Liver (tissue), 9 donors: ENCODE measurements around the gene NFYC. TPM values are rescaled to one million over a fixed set of nuclear protein-coding genes. Genes with fewer than 3 reads are reported as not detected.

Source experiments
- DNase-seq: peaks from one replicate; pipeline ENCODE4 v3.0.0-alpha.2; 2017; ENCODE audit warnings: low spot score
- H3K27ac ChIP-seq, 2 donors: one replicate each; pipeline ENCODE4 v1.7.0; 2013; ENCODE audit warnings: inconsistent platforms in 2 of 2, low read length in 2 of 2, control low read depth in 1 of 2, low read depth in 1 of 2, mild to moderate bottlenecking in 1 of 2
- H3K27me3 ChIP-seq, 4 donors: one replicate each; pipeline versions ENCODE4 v1.6.1 to v1.7.0; 2013; ENCODE audit warnings: low read length in 3 of 4, inconsistent platforms in 1 of 4, mild to moderate bottlenecking in 1 of 4, moderate library complexity in 1 of 4; ENCODE audit not compliant: control insufficient read depth in 4 of 4, insufficient read depth in 4 of 4
- H3K36me3 ChIP-seq, 4 donors: one replicate each; pipeline versions ENCODE4 v1.6.1 to v1.7.0; 2013; ENCODE audit warnings: low read length in 3 of 4, mild to moderate bottlenecking in 3 of 4, low read depth in 1 of 4, moderate library complexity in 1 of 4; ENCODE audit not compliant: control insufficient read depth in 4 of 4, insufficient read depth in 3 of 4
- H3K4me1 ChIP-seq, 4 donors: one replicate each; pipeline versions ENCODE4 v1.6.1 to v1.7.0; 2013; ENCODE audit warnings: low read length in 3 of 4, mild to moderate bottlenecking in 3 of 4, moderate library complexity in 1 of 4; ENCODE audit not compliant: control insufficient read depth in 4 of 4, insufficient read depth in 4 of 4
- H3K4me3 ChIP-seq, 3 donors: one replicate each; pipeline versions ENCODE4 v1.6.1 to v1.7.0; 2013; ENCODE audit warnings: low read length in 3 of 3, control low read depth in 1 of 3, low read depth in 1 of 3, mild to moderate bottlenecking in 1 of 3
- H3K9ac ChIP-seq, 2 donors: one replicate each; pipeline ENCODE4 v1.7.0; 2013; ENCODE audit warnings: low read length in 2 of 2, mild to moderate bottlenecking in 2 of 2, moderate library complexity in 2 of 2, control low read depth in 1 of 2, low read depth in 1 of 2
- H3K9me3 ChIP-seq, 4 donors: one replicate each; pipeline versions ENCODE4 v1.6.1 to v1.7.0; 2013; ENCODE audit warnings: low read length in 3 of 4; ENCODE audit not compliant: control insufficient read depth in 4 of 4
- EGR1 ChIP-seq, 2 donors: IDR thresholded peaks; 2 replicates each; pipeline ENCODE4 v1.6.1; 2016 to 2018; ENCODE audit warnings: antibody characterized with exemption in 2 of 2, low read depth in 2 of 2
- FOXA1 ChIP-seq: IDR thresholded peaks from 2 replicates; pipeline ENCODE4 v1.6.1; 2016; ENCODE audit warnings: antibody characterized with exemption
- FOXA2 ChIP-seq: IDR thresholded peaks from 2 replicates; pipeline ENCODE4 v1.6.1; 2016; ENCODE audit warnings: antibody characterized with exemption
- HNF4A ChIP-seq, 2 donors: conservative IDR thresholded peaks; 2 replicates each; pipeline ENCODE4 v1.6.1; 2016; ENCODE audit warnings: antibody characterized with exemption in 2 of 2, mild to moderate bottlenecking in 2 of 2
- HNF4G ChIP-seq: IDR thresholded peaks from 2 replicates; pipeline ENCODE4 v1.6.1; 2016; ENCODE audit warnings: antibody characterized with exemption
- JUND ChIP-seq, 2 donors: IDR thresholded peaks; 2 replicates each; pipeline ENCODE4 v1.6.1; 2016; ENCODE audit warnings: antibody characterized with exemption in 2 of 2
- NR2F2 ChIP-seq: IDR thresholded peaks from 2 replicates; pipeline ENCODE4 v1.6.1; 2016; ENCODE audit warnings: antibody characterized with exemption
- RAD21 ChIP-seq, 2 donors: IDR thresholded peaks; 2 replicates each; pipeline ENCODE4 v1.6.1; 2016; ENCODE audit warnings: antibody characterized with exemption in 2 of 2, mild to moderate bottlenecking in 2 of 2
- RXRA ChIP-seq, 2 donors: IDR thresholded peaks; 2 replicates each; pipeline ENCODE4 v1.6.1; 2017 to 2018; ENCODE audit warnings: antibody characterized with exemption in 2 of 2, mild to moderate bottlenecking in 1 of 2
- SP1 ChIP-seq: IDR thresholded peaks from 2 replicates; pipeline ENCODE4 v1.6.1; 2018; ENCODE audit warnings: antibody characterized with exemption, mild to moderate bottlenecking
- TAF1 ChIP-seq: conservative IDR thresholded peaks from 2 replicates; pipeline ENCODE4 v1.6.1; 2016; ENCODE audit warnings: antibody characterized with exemption, mild to moderate bottlenecking
- YY1 ChIP-seq: IDR thresholded peaks from 2 replicates; pipeline ENCODE4 v1.6.1; 2016; ENCODE audit warnings: antibody characterized with exemption, mild to moderate bottlenecking
- ZBTB33 ChIP-seq: IDR thresholded peaks from 2 replicates; pipeline ENCODE4 v1.6.1; 2016; ENCODE audit warnings: antibody characterized with exemption
- WGBS: extraction: QIAGEN DNeasy Blood & Tissue Kit; methylation state at CpG from one replicate; pipeline ENCODE4 v1.1.7; 2013; 5-methylcytosine and 5-hydroxymethylcytosine counted together
- polyA plus RNA-seq, 2 donors: library from polyadenylated mRNA; stranded (reverse) in 1 of 2; unstranded in 1 of 2; fragments of 200-250 nt in 1 of 2; fragments of >200 nt in 1 of 2; fragmentation: Nextera tagmentation in 1 of 2; extraction: Ambion mirVana in 1 of 2; gene quantifications; one replicate each; pipeline versions ENCODE4 v1.2.1 to v1.2.3, GENCODE V29; 2013 to 2015
- total RNA-seq, 2 donors: library from RNA; depleted of rRNA; stranded (reverse); fragments of >200 nt; gene quantifications; one replicate each; pipeline ENCODE4 v1.2.3, GENCODE V29; 2014
- TF ChIP-seq, protein P1 (sequence below): fragments of 150-350 bp; IDR thresholded peaks from 2 replicates; pipeline ENCODE4 v1.5.1; 2017; ENCODE audit warnings: improper control_type of control experiment, low read depth, low read length; ENCODE audit not compliant: missing input control
- TF ChIP-seq, protein P2 (sequence below): IDR thresholded peaks from 2 replicates; pipeline ENCODE4 v1.6.1; 2016; ENCODE audit warnings: antibody characterized with exemption, mild to moderate bottlenecking
- TF ChIP-seq, protein P3 (sequence below): IDR thresholded peaks from 2 replicates; pipeline ENCODE4 v1.6.1; 2016; ENCODE audit warnings: antibody characterized with exemption
- donor health status: healthy.
- donor health status: healthy.
- donor health status: healthy.
- donor health status: healthy.
- donor health status: healthy.

Gene NFYC
- total and polyA plus RNA-seq, 4 donors = 18.3 to 28.1 (median 26.8) TPM

GRCh38 chr1:40789661-40790430, 98.3 kb downstream of the NFYC start:
- Histone ChIP-seq H3K9ac (no peak overlapping the region), H3K27ac (no peak overlapping the region), H3K36me3 (no peaks in the 10 kb centered on the region), H3K27me3 (no peaks in the 10 kb centered on the region), H3K9me3 (no peaks in the 10 kb centered on the region), H3K4me3 (no peak overlapping the region), H3K4me1 (peaks cover 0 to 12% (median 3%) of the 10 kb centered on the region in 4 donors)
- no peak for DNase-seq
- TF ChIP-seq JUND (IDR thresholded peaks at IDR 0.05) (no peak), RXRA (IDR thresholded peaks at IDR 0.05) (no peak), SP1 (no peak), FOXA2 (no peak), YY1 (no peak)
- TF ChIP-seq, protein P1, sequence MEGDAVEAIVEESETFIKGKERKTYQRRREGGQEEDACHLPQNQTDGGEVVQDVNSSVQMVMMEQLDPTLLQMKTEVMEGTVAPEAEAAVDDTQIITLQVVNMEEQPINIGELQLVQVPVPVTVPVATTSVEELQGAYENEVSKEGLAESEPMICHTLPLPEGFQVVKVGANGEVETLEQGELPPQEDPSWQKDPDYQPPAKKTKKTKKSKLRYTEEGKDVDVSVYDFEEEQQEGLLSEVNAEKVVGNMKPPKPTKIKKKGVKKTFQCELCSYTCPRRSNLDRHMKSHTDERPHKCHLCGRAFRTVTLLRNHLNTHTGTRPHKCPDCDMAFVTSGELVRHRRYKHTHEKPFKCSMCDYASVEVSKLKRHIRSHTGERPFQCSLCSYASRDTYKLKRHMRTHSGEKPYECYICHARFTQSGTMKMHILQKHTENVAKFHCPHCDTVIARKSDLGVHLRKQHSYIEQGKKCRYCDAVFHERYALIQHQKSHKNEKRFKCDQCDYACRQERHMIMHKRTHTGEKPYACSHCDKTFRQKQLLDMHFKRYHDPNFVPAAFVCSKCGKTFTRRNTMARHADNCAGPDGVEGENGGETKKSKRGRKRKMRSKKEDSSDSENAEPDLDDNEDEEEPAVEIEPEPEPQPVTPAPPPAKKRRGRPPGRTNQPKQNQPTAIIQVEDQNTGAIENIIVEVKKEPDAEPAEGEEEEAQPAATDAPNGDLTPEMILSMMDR = no peak
- WGBS = 95% methylated on average over 13 of the region's 13 CpGs

DNA sequence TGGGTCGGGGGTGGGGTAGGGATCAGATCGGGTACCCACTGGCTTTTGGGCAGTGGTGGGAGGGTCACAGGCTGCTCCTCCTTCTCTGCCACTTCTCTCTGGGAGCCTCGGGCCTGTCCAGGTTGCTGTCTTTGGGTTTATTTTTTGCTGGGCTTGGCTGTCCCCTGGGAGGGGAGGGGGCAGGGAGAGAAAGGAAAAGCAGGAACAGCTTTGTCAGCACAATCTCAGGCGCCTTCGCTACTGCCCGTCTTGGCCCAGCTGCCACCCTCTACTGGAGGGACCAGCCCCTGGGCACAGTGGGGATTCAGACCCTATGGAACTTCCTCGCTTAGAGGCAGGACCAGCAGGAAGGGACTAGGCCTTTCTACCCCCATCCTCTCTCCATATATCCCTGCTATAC, 100.5 kb downstream of the NFYC start:
- H3K4me1 ChIP-seq = peaks cover 0 to 16% (median 3%) of the 10 kb centered on the region in 4 donors
- 77% methylated on average over 7 of the region's 7 CpGs for WGBS
- H3K9me3 ChIP-seq = no peaks in the 10 kb centered on the region
- DNase-seq = no peak
- no peak for TF ChIP-seq ZBTB33
- TF ChIP-seq HNF4A (conservative IDR thresholded peaks at IDR 0.05) = no peak
- TF ChIP-seq SP1 = no peak
- no peak for TF ChIP-seq FOXA2
- TF ChIP-seq JUND (IDR thresholded peaks at IDR 0.05) = no peak
- TF ChIP-seq EGR1 (IDR thresholded peaks at IDR 0.05; ENCODE audit: low read depth in 2 of 2) = no peak
- TF ChIP-seq, protein P2, sequence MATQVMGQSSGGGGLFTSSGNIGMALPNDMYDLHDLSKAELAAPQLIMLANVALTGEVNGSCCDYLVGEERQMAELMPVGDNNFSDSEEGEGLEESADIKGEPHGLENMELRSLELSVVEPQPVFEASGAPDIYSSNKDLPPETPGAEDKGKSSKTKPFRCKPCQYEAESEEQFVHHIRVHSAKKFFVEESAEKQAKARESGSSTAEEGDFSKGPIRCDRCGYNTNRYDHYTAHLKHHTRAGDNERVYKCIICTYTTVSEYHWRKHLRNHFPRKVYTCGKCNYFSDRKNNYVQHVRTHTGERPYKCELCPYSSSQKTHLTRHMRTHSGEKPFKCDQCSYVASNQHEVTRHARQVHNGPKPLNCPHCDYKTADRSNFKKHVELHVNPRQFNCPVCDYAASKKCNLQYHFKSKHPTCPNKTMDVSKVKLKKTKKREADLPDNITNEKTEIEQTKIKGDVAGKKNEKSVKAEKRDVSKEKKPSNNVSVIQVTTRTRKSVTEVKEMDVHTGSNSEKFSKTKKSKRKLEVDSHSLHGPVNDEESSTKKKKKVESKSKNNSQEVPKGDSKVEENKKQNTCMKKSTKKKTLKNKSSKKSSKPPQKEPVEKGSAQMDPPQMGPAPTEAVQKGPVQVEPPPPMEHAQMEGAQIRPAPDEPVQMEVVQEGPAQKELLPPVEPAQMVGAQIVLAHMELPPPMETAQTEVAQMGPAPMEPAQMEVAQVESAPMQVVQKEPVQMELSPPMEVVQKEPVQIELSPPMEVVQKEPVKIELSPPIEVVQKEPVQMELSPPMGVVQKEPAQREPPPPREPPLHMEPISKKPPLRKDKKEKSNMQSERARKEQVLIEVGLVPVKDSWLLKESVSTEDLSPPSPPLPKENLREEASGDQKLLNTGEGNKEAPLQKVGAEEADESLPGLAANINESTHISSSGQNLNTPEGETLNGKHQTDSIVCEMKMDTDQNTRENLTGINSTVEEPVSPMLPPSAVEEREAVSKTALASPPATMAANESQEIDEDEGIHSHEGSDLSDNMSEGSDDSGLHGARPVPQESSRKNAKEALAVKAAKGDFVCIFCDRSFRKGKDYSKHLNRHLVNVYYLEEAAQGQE = no peak
- no peak for TF ChIP-seq YY1
- TF ChIP-seq, protein P1 = no peak
- no peak for TF ChIP-seq NR2F2
- no peak for TF ChIP-seq FOXA1
- no peak for TF ChIP-seq TAF1
- no peak for TF ChIP-seq RAD21 (IDR thresholded peaks at IDR 0.05)
- TF ChIP-seq HNF4G = no peak
- TF ChIP-seq, protein P3, sequence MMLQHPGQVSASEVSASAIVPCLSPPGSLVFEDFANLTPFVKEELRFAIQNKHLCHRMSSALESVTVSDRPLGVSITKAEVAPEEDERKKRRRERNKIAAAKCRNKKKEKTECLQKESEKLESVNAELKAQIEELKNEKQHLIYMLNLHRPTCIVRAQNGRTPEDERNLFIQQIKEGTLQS = no peak
- no peak overlapping the region for H3K4me3 ChIP-seq
- H3K9ac ChIP-seq = no peak overlapping the region
- H3K27ac ChIP-seq = no peak overlapping the region
- no peaks in the 10 kb centered on the region for H3K36me3 ChIP-seq
- no peaks in the 10 kb centered on the region for H3K27me3 ChIP-seq
